GM18508 (cell line): ENCODE data around the gene MYO1H.
"Not testable (repeated sequence)": the region's sequence is repeated elsewhere in the genome, so short reads cannot be mapped to it uniquely, and the experiment has no call there.

Source experiments
- ATAC-seq: cut with Tn5 transposase; IDR thresholded peaks from one replicate; pipeline ENCODE4 v1.9.1; 2021; ENCODE audit warnings: moderate number of reproducible peaks; ENCODE audit not compliant: insufficient read depth, unreplicated experiment

Gene MYO1H

GRCh38 chr12:109466305-109466704, 118.6 kb downstream of the MYO1H start:
- ATAC-seq = no peak

GRCh38 chr12:109466821-109467220, 119.1 kb downstream of the MYO1H start:
- no peak for ATAC-seq

DNA sequence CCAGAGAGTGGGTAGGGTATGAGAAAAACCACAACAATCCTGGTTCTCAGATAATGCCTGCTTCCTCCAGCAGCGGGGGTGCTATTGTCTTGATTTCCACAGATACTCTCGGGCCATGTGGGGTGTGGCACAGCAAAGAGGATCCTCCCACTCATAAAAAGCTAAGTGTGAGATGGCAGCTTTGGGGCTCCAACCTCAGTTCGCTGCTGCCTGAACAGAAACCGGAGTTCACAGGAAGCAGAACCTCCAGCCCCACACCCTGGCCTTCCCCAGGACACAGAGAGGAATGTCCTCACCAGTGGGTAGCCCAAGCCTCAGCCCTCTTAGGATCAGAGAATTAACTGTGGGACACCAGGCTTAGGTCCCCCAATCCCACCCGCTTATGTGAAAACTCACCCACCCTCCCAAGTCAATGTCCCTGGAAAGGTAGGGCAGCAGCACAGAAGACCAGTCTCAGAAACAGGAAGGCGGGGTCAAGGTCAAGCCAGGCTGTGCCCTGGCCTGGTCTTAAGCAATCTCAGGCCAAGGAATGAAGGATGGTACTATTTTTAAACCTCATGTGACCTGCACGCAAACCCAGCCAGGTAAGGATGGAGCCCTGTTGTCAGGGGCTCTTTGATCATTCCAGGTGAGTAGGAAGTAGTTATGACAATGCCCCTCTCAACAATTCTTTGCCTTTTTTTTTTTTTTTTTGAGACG, 120.4 kb downstream of the MYO1H start:
- no peak for ATAC-seq

- ATAC-seq = no peak
These were observed 121.8 kb downstream of the MYO1H start for GRCh38 chr12:109469517-109469916.

DNA sequence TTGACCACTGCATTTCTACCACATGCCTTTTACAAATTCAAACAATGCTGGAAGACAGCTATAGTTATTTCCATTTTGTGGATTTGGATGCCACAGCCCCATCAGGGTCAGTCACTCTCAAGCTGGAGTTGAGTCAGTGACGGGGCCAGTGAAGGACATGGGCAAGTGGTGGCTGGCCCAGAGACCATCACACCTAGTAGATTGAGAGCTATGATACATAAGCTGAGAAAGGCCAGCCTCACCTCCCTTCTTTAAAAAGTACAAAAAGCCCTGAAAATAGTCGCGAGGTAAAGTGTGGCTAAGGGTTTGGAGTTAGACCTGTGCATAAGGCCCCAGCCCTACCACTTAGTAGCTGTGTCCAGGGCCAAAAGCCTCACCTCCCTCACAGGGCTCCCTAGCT, 125.3 kb downstream of the MYO1H start:
- ATAC-seq = no peak

DNA sequence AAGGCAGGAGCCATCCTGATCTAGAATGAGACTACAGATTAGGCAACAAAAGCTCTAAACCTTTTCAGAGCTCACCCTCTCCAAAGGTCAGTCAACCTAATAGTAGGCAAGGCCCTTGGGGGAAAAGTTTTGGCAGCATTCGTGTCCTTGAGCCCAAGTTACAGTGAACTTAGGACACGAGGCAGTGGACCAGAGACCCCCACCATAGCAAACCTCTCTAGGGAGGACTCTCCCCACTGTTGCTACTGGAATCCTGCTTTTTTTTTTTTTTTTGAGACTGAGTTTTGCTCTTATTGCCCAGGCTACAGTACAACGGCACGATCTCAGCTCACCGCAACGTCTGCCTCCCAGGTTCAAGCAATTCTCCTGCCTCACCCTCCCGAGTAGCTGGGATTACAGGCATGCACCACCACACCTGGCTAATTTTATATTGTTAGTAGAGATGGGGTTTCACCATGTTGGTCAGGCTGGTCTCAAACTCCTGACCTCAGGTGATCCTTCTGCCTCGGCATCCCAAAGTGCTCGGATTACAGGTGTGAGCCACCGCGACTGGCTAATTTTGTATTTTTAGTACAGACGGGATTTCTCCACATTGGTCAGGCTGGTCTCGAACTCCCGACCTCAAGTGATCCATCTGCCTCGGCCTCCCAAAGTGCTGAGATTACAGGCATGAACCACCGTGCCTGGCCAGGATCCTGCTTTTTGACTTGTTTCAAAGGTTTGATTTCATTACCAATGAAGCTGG, 126.0 kb downstream of the MYO1H start:
- not testable (repeated sequence) for ATAC-seq

GRCh38 chr12:109475121-109475520, 127.4 kb downstream of the MYO1H start:
- ATAC-seq = no peak

GRCh38 chr12:109475993-109476806, 128.5 kb downstream of the MYO1H start:
- ATAC-seq = no peak

- ATAC-seq = no peak
These were observed 129.1 kb downstream of the MYO1H start for GRCh38 chr12:109476807-109477184.

GRCh38 chr12:109477185-109477962, 129.7 kb downstream of the MYO1H start, which contains the start of the genes KCTD10 and UBE3B:
TSS of gene KCTD10 (minus strand) at chr12:109477300. CDS start at chr12:109477262, 38 bp downstream.
TSS of gene UBE3B (plus strand) at chr12:109477634. CDS start at chr12:109483552, 5,918 bp downstream.
- no peak for ATAC-seq

DNA sequence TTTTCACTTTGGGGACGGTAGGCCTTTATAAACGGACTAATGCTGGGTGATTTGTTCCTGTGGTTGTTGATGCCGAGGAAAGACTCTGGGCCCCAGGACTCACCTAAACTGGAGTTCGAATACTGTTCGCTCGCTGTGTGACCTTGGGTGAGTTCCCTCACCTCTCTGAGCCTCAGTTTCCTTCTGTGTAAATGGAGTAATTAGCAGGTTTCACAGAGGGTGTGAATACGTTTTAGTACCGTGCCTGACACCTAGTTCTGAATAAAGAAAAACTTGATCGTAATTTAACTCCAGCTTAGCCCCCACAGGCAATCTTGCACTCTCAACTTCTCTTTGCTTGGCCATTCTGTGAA, 130.2 kb downstream of the MYO1H start:
- ATAC-seq = no peak

GRCh38 chr12:109479761-109480160, 132.1 kb downstream of the MYO1H start:
- ATAC-seq = no peak

DNA sequence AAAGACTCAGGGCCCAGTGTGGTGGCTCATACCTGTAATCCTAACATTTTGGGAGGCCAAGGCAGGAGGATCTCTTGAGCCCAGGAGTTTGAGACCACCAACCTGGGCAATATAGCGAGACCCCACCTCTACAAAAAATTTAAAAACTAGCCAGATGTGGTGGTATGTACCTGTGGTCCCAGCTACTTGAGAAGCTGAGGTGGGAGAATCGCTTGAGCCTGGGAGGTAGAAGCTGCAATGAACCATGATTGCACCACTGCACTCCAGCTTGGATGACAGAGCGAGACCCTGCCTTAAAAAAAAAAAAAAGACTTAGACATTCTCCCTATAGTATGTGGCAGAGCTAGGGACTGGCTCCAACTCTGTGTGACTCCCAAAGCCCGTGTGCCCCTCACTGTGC, 132.7 kb downstream of the MYO1H start:
- ATAC-seq = no peak

DNA sequence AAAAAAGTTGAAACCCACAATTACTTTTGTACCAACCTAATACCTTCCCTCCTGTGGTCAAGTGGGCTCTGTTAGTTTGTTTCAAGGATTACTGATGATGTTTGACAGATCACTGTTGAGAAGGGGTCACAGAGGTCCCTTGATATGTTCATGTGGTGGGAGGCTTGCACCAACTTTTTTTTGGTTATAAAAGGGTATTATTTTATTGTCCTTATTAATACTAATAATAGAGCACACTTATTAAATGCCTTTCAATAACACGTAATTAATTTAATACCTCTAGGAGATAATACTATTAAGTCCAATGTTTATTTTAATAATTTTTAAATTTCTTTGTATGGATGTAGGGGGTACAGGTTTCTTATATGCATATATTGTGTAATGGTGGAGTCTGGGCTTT, 134.2 kb downstream of the MYO1H start:
- ATAC-seq = no peak

DNA sequence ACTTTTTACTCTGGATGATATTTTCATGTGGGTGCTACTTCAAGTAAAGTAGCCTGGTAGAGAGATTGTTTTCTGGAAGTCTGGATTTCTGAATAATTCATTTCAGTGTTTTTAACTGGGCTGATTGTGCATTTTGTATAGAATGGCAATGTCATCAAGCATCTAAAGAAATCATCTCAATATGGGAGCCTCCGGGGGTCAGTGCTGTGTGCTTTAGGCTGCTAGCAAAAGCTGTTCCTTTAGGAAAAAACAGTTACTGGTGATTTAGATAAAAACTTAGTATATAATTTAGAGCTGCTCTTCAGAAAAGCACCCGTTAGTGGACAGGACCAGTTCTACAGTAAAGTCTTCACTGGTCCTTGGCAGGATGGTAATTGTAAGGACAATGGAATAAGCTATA, 134.8 kb downstream of the MYO1H start:
- no peak for ATAC-seq

- ATAC-seq = no peak
These were observed 135.2 kb downstream of the MYO1H start for GRCh38 chr12:109482894-109483293.

DNA sequence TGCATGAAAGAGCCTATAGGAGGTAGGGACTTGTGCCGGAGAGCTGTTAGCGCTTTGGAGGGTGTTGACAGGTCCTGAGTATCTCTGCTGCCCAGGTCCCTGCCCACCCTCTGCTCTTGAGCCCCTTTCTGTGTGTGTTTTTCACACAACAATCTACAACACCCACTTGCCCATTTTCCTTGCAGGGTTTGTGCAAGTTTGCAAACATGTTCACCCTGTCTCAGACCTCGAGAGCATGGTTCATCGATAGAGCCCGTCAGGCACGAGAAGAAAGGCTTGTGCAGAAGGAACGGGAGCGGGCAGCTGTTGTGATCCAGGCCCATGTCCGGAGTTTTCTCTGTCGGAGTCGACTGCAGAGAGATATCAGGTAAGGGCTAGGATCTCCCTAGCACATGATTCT, 135.6 kb downstream of the MYO1H start:
- no peak for ATAC-seq

DNA sequence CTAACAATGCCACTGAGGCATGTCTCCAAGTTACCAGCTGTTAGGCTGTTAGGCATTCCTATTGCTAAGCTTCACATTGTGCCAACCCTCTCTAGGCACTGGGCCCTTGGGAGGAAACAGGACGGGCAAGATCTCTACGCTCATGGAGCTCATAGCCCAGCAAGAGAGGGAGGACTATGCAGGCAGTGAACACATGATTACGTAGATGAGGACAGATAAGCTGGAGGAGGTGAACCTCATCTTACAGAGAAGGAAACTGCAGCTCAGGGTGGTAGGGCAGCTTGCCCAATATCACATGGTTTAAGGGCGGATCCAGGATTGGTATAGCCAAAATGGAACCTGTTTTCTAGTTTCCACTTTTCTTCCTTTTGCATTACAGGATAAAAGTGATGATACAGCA, 137.5 kb downstream of the MYO1H start:
- no peak for ATAC-seq

- no peak for ATAC-seq
These were observed 139.7 kb downstream of the MYO1H start for GRCh38 chr12:109487181-109488050.
